Activated CD4-positive, alpha-beta T cell treated with anti-CD3 and anti-CD28 coated beads for 24 hours (primary cell): ENCODE data around the gene MRC2.
"Not testable (repeated sequence)": the region's sequence is repeated elsewhere in the genome, so short reads cannot be mapped to it uniquely, and the experiment has no call there.

ENCODE experiments used
- DNase-seq, 2 donors: peaks; one replicate each; pipeline ENCODE4 v3.0.0-alpha.2; 2020; ENCODE audit warnings: low read depth in 2 of 2

MRC2 gene

GRCh38 chr17:62678214-62678919 is 50.9 kb downstream of the MRC2 start:
- DNase-seq, result no peak

GRCh38 chr17:62679866-62680377 is 52.5 kb downstream of the MRC2 start:
- no peak for DNase-seq

- no peak for DNase-seq
Observed at GRCh38 chr17:62680541-62681052, 53.1 kb downstream of the MRC2 start.

GRCh38 chr17:62681061-62681938 is 53.8 kb downstream of the MRC2 start:
- DNase-seq, result no peak

GRCh38 chr17:62681939-62682381 is 54.5 kb downstream of the MRC2 start:
- DNase-seq, result no peak

GRCh38 chr17:62684179-62684578 is 56.7 kb downstream of the MRC2 start:
- DNase-seq, result no peak

- no peak for DNase-seq
Observed at GRCh38 chr17:62687997-62688396, 60.5 kb downstream of the MRC2 start.

- DNase-seq, result no peak
Observed at GRCh38 chr17:62688398-62689160, 61.1 kb downstream of the MRC2 start.

GRCh38 chr17:62689441-62690167 is 62.1 kb downstream of the MRC2 start:
- no peak for DNase-seq

GRCh38 chr17:62690168-62690897 is 62.9 kb downstream of the MRC2 start:
- DNase-seq, result no peak

- not testable (repeated sequence) for DNase-seq
Observed at GRCh38 chr17:62691589-62691915, 64.1 kb downstream of the MRC2 start.

GRCh38 chr17:62692159-62692651 is 64.7 kb downstream of the MRC2 start:
- no peak for DNase-seq

GRCh38 chr17:62692721-62693431 is 65.4 kb downstream of the MRC2 start:
- no peak for DNase-seq

- no peak for DNase-seq
Observed at GRCh38 chr17:62693616-62694409, 66.3 kb downstream of the MRC2 start.

GRCh38 chr17:62695093-62695738 is 67.7 kb downstream of the MRC2 start:
- not testable (repeated sequence) for DNase-seq

GRCh38 chr17:62696256-62696655 is 68.8 kb downstream of the MRC2 start:
- DNase-seq, result no peak

- DNase-seq, result no peak
Observed at GRCh38 chr17:62696726-62697490, 69.4 kb downstream of the MRC2 start.

GRCh38 chr17:62698459-62698858 is 71.0 kb downstream of the MRC2 start:
- not testable (repeated sequence) for DNase-seq
